GM12892 (cell line): ENCODE measurements around the gene FCER1A.

Experiments used
- POLR2A ChIP-seq: IDR thresholded peaks from 2 replicates; pipeline ENCODE4 v1.6.1; 2011; ENCODE audit warnings: low read depth, low read length, control low read depth
- TAF1 ChIP-seq: IDR thresholded peaks from 2 replicates; pipeline ENCODE4 v1.6.1; 2011; ENCODE audit warnings: low read depth, mild to moderate bottlenecking, control low read depth, low read length, borderline replicate concordance

- TF ChIP-seq POLR2A (no peak), TAF1 (no peak)
Measured at GRCh38 chr1:159275891-159276290, 26.2 kb upstream of the FCER1A start.
